ENCODE data around the gene PEAR1. TPM values are rescaled to one million over a fixed set of nuclear protein-coding genes. Genes with fewer than 3 reads are reported as not detected.

The PEAR1 gene
- polyA plus RNA-seq, 3 donors = not detected

DNA sequence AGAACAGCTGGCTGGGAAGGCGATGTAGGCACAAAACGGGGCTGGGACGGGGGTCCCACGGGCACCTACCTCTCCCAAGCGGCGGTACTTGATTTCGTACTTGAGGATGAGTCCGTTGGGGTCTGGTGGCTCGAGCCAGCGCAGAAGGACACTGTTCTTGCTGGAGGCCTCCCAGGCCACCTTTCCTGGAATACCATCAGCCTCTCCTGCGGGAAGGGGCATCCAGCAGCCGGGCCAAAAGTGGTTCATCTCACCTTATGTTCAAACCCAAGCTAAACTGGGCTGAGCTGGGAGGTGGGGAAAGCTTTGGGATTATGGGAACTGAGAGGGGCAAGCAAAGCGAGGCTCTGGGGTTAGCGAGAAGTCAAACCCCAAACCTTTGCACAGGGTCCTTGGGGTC is 48.9 kb upstream of the PEAR1 start:
- TF ChIP-seq, protein P1, sequence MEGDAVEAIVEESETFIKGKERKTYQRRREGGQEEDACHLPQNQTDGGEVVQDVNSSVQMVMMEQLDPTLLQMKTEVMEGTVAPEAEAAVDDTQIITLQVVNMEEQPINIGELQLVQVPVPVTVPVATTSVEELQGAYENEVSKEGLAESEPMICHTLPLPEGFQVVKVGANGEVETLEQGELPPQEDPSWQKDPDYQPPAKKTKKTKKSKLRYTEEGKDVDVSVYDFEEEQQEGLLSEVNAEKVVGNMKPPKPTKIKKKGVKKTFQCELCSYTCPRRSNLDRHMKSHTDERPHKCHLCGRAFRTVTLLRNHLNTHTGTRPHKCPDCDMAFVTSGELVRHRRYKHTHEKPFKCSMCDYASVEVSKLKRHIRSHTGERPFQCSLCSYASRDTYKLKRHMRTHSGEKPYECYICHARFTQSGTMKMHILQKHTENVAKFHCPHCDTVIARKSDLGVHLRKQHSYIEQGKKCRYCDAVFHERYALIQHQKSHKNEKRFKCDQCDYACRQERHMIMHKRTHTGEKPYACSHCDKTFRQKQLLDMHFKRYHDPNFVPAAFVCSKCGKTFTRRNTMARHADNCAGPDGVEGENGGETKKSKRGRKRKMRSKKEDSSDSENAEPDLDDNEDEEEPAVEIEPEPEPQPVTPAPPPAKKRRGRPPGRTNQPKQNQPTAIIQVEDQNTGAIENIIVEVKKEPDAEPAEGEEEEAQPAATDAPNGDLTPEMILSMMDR (IDR thresholded peaks at IDR 0.05) = no peak
- peaks cover 6% of the 10 kb centered on the region for H3K4me1 Mint-ChIP-seq

DNA sequence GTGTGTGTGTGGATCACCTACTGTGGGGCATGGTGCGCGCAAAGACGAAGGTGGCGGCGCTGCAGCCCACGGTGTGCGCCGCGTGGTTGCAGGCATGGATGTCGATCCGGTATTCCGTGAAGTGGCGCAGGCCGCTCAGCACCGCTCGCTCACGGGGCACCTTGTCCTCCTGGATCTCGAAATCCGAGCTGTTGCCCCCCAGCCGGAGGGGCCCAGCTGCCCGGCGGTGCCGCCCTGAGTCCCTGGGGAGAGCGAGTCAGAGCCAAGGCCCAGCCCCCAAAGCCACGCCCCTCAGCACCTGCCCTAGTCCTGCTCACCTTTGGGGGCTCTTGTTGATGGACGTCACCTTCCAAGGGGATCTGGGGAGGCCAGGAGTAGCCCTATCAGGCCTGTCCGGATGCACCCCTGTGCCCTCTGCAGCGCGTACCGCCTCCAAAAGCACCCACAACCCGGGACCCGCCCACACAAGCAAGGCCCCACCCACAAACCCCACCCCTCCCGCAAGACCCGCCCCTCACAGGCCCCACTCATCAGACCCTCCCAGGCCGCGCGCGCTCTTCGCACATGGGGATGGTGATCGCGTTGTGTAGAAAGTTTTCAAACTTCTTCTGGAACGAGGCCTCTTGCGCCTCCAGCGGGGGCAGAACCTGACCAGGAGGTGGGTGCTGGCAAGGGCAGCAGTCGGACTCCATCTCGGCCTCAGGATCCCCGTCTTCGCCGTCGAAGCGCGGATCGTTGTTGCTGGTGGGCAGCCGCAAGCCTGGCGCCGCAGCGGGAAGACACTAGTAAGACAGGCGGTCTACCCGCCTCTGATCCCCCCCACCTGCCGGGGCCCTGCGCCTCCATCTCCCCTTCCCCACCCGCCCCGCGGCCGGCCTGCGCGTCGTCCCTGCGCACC is 48.2 kb upstream of the PEAR1 start:
- no peaks in the 10 kb centered on the region for H3K36me3 ChIP-seq (replicated peaks in 1 of 2; ENCODE audit: control insufficient read depth in 1 of 2, insufficient read depth in 2 of 2, low read length in 2 of 2)
- H3K27ac Mint-ChIP-seq = no peak overlapping the region
- no peak overlapping the region for H3K9ac ChIP-seq (ENCODE audit: insufficient read depth, low read length, poor library complexity, severe bottlenecking)
- peaks cover 6% of the 10 kb centered on the region for H3K4me1 Mint-ChIP-seq
- peak overlapping the region; percentile 1 for H3K4me2 ChIP-seq (replicated peaks; ENCODE audit: extremely low read depth, low read length, poor library complexity, severe bottlenecking)
- no peak for DNase-seq
- peaks cover 2 to 4% of the 10 kb centered on the region in 2 donors for H3K4me1 ChIP-seq (ENCODE audit: control insufficient read depth in 1 of 2, insufficient read depth in 2 of 2, low read length in 2 of 2)
- 9% methylated on average over 42 of the region's 69 CpGs for WGBS (ENCODE audit: insufficient coverage)
- peak overlapping the region in 1 of 2 donors; percentile 77 for H3K4me3 Mint-ChIP-seq
- peaks cover 0 to 11% (median 2%) of the 10 kb centered on the region in 7 donors for H3K9me3 Mint-ChIP-seq
- peaks cover 73 to 91% (median 73%) of the 10 kb centered on the region in 3 donors for H3K27me3 Mint-ChIP-seq (ENCODE audit: low read depth in 3 of 3)
- peak overlapping the region; percentile 46 for H2AFZ ChIP-seq (ENCODE audit: insufficient read depth, low read depth, low read length, poor library complexity, severe bottlenecking)
- TF ChIP-seq, protein P1 (IDR thresholded peaks at IDR 0.05) = no peak
- peaks cover 0 to 8% of the 10 kb centered on the region in 2 donors for H3K9me3 ChIP-seq (replicated peaks in 1 of 2; ENCODE audit: control insufficient read depth in 1 of 2, insufficient read depth in 1 of 2, low read length in 2 of 2)
- intact Hi-C loops (cut with micrococcal nuclease) = no loop called here
- no peak overlapping the region for H3K4me3 ChIP-seq (replicated peaks in 1 of 3; ENCODE audit: low read depth in 2 of 3, low read length in 3 of 3)
- peaks cover 41 to 72% of the 10 kb centered on the region in 2 donors for H3K27me3 ChIP-seq (ENCODE audit: control insufficient read depth in 2 of 2, insufficient read depth in 2 of 2, low read length in 2 of 2)
- peaks cover 0 to 1% of the 10 kb centered on the region in 2 donors for H3K36me3 Mint-ChIP-seq
- H4K20me1 ChIP-seq (ENCODE audit: insufficient read depth, low read length) = no peaks in the 10 kb centered on the region
- no peak overlapping the region for H3K27ac ChIP-seq (ENCODE audit: low read depth in 1 of 2, low read length in 2 of 2)
- no peaks in the 10 kb centered on the region for H3K79me2 ChIP-seq (ENCODE audit: insufficient read depth, low read length)

More for the DNA sequence above, 48.9 kb upstream of the PEAR1 start:
- Histone ChIP-seq H3K36me3 (replicated peaks in 1 of 2; ENCODE audit: control insufficient read depth in 1 of 2, insufficient read depth in 2 of 2, low read length in 2 of 2) (no peaks in the 10 kb centered on the region), H3K4me2 (replicated peaks; ENCODE audit: extremely low read depth, low read length, poor library complexity, severe bottlenecking) (peak overlapping the region; percentile 1), H3K27me3 (ENCODE audit: control insufficient read depth in 2 of 2, insufficient read depth in 2 of 2, low read length in 2 of 2) (peaks cover 41 to 70% of the 10 kb centered on the region in 2 donors), H3K4me1 (ENCODE audit: control insufficient read depth in 1 of 2, insufficient read depth in 2 of 2, low read length in 2 of 2) (peaks cover 2 to 4% of the 10 kb centered on the region in 2 donors), H3K9me3 (replicated peaks in 1 of 2; ENCODE audit: control insufficient read depth in 1 of 2, insufficient read depth in 1 of 2, low read length in 2 of 2) (peaks cover 0 to 8% of the 10 kb centered on the region in 2 donors), H3K9ac (ENCODE audit: insufficient read depth, low read length, poor library complexity, severe bottlenecking) (no peak overlapping the region), H4K20me1 (ENCODE audit: insufficient read depth, low read length) (no peaks in the 10 kb centered on the region), H3K4me3 (replicated peaks in 1 of 3; ENCODE audit: low read depth in 2 of 3, low read length in 3 of 3) (no peak overlapping the region), H3K79me2 (ENCODE audit: insufficient read depth, low read length) (no peaks in the 10 kb centered on the region), H3K27ac (ENCODE audit: low read depth in 1 of 2, low read length in 2 of 2) (no peak overlapping the region), H2AFZ (ENCODE audit: insufficient read depth, low read depth, low read length, poor library complexity, severe bottlenecking) (peak overlapping the region; percentile 46)
- Mint-ChIP-seq H3K9me3 (peaks cover 0 to 11% (median 2%) of the 10 kb centered on the region in 7 donors), H3K27me3 (ENCODE audit: low read depth in 3 of 3) (peaks cover 67 to 92% (median 71%) of the 10 kb centered on the region in 3 donors), H3K27ac (no peak overlapping the region), H3K36me3 (peaks cover 0 to 1% of the 10 kb centered on the region in 2 donors), H3K4me3 (peak overlapping the region; percentile 34 to 77)
- intact Hi-C loops (cut with micrococcal nuclease) = no loop called here
- 17% methylated on average over 9 of the region's 14 CpGs for WGBS (ENCODE audit: insufficient coverage)
- DNase-seq = no peak

Measured in CD14-positive monocyte (primary cell).